K562 (cell line): Measurements from ENCODE around the gene HEXIM1. TPM values are rescaled to one million over a fixed set of nuclear protein-coding genes. Genes with fewer than 3 reads are reported as not detected.

Experiments used
- ATAC-seq: fragments of 200-7000 bp; cut with Tn5 transposase; 3 replicates; pipeline ENCODE4 v1.9.1; 2020; ENCODE audit warnings: moderate library complexity
- BruUV-seq: library from RNA; stranded (reverse); fragments of 400-500 nt; replicated peaks from 2 replicates; lab custom pipeline; 2021; lab: Mats Ljungman, UMichigan
- CTCF ChIA-PET: fragments of 300-600 bp; formaldehyde crosslinking; extraction: SDS; loops from one replicate; lab custom pipeline; 2021; ENCODE audit warnings: low intra/inter-chr PET ratio; lab: Yijun Ruan, JAX
- POLR2A ChIA-PET: fragments of 300-600, 350-650 bp; sonication (Branson Sonifier 250); formaldehyde crosslinking; extraction: SDS; loops from one replicate; lab custom pipeline; 2021; ENCODE audit warnings: antibody characterized with exemption, inconsistent platforms; lab: Yijun Ruan, JAX
- DNase-seq, 4 experiments: peaks; one replicate each; pipeline versions ENCODE4 v3.0.0 to v3.0.0-alpha.2; 2011 to 2018; ENCODE audit warnings: low spot score in 3 of 4, mixed read lengths in 3 of 4; ENCODE audit errors: extremely low read depth in 1 of 4
- FAIRE-seq: peaks from 2 replicates; lab custom pipeline; 2011; peaks lifted over from hg19 to GRCh38; lab: Jason Lieb, UNC
- H2AFZ ChIP-seq: 2 replicates; pipeline ENCODE4 v1.6.0; 2011; ENCODE audit warnings: low read depth, low read length, control low read depth, inconsistent platforms
- H3K27ac ChIP-seq: fragments of 200-600 bp; 3 replicates; pipeline ENCODE4 v1.8.0; 2011; ENCODE audit warnings: low read depth, mild to moderate bottlenecking, control low read depth, inconsistent platforms, low read length, moderate library complexity, mixed read lengths; ENCODE audit errors: extremely low read depth
- H3K27me3 ChIP-seq, 2 experiments: fragments of 300-600 bp in 1 of 2; 2 replicates in 1 of 2; 3 replicates in 1 of 2; pipeline versions ENCODE4 v1.6.0 to v1.8.0; 2011; ENCODE audit warnings: inconsistent platforms in 2 of 2, low read length in 2 of 2, mild to moderate bottlenecking in 1 of 2, mixed read lengths in 1 of 2, moderate library complexity in 1 of 2; ENCODE audit not compliant: control insufficient read depth in 2 of 2, insufficient read depth in 2 of 2
- H3K36me3 ChIP-seq: fragments of 300-600 bp; 3 replicates; pipeline ENCODE4 v1.8.0; 2011; ENCODE audit warnings: mild to moderate bottlenecking, low read length, inconsistent platforms; ENCODE audit not compliant: control insufficient read depth, insufficient read depth
- H3K4me1 ChIP-seq, 2 experiments: fragments of 200-600 bp in 1 of 2; replicated peaks in 1 of 2; 2 replicates in 1 of 2; 3 replicates in 1 of 2; pipeline versions ENCODE4 v1.5.1 to v1.8.0; 2011; ENCODE audit warnings: inconsistent platforms in 2 of 2, low read length in 2 of 2, mild to moderate bottlenecking in 1 of 2, mixed read lengths in 1 of 2, moderate library complexity in 1 of 2; ENCODE audit not compliant: control insufficient read depth in 2 of 2, insufficient read depth in 2 of 2
- H3K4me2 ChIP-seq: 2 replicates; pipeline ENCODE4 v1.6.1; 2011; ENCODE audit warnings: low read length, control low read depth, inconsistent platforms, mixed read lengths; ENCODE audit not compliant: insufficient read depth
- H3K4me3 ChIP-seq: fragments of 200-600 bp; sonication (generic), shearing (Covaris generic); 2 replicates; pipeline ENCODE4 v1.5.1; 2016; ENCODE audit warnings: control low read depth, inconsistent platforms
- H3K79me2 ChIP-seq: fragments of 200-600 bp; 3 replicates; pipeline ENCODE4 v1.8.0; 2011; ENCODE audit warnings: low read length, inconsistent platforms; ENCODE audit not compliant: control insufficient read depth, insufficient read depth
- H3K9ac ChIP-seq, 2 experiments: 2 replicates each; pipeline versions ENCODE4 v1.6.0 to v1.6.1; 2011; ENCODE audit warnings: low read depth in 2 of 2, low read length in 2 of 2, control low read depth in 1 of 2, inconsistent platforms in 1 of 2, mild to moderate bottlenecking in 1 of 2, mixed read lengths in 1 of 2; ENCODE audit not compliant: insufficient read depth in 1 of 2
- H3K9me1 ChIP-seq: one replicate; pipeline ENCODE4 v1.6.0; 2011; ENCODE audit warnings: inconsistent platforms, mild to moderate bottlenecking, low read length, moderate library complexity; ENCODE audit not compliant: control insufficient read depth, insufficient read depth
- H3K9me3 ChIP-seq: replicated peaks from 2 replicates; pipeline ENCODE4 v1.5.1; 2011; ENCODE audit warnings: low read depth, low read length, inconsistent platforms; ENCODE audit not compliant: control insufficient read depth, insufficient read depth
- H4K20me1 ChIP-seq: replicated peaks from 2 replicates; pipeline ENCODE4 v1.6.1; 2011; ENCODE audit warnings: low read length, inconsistent platforms, mixed read lengths; ENCODE audit not compliant: control insufficient read depth, insufficient read depth
- ZNF121 ChIP-seq: sonication (generic); formaldehyde crosslinking; conservative IDR thresholded peaks from 2 replicates; pipeline ENCODE4 v1.8.0; 2022; ENCODE audit warnings: missing genetic modification reagents
- WGBS: fragments of 100-300 bp; shearing (Covaris generic); methylation state at CpG from one replicate; pipeline ENCODE4 v1.1.6; 2016; ENCODE audit warnings: low coverage, mixed read lengths; ENCODE audit not compliant: insufficient coverage; ENCODE audit errors: missing lambda C conversion rate; 5-methylcytosine and 5-hydroxymethylcytosine counted together
- in situ Hi-C: fragments of 300-500 bp; cut with MboI; formaldehyde crosslinking; loops from 4 replicates; pipeline ENCODE4 v1.15.0; 2018; ENCODE audit warnings: inconsistent platforms, mixed read lengths
- intact Hi-C: fragments of 100-400 bp; cut with micrococcal nuclease; formaldehyde crosslinking; loops from 2 replicates; pipeline ENCODE4 v1.14.2; 2022
- polyA plus RNA-seq, 8 experiments: library from polyadenylated mRNA; depleted of rRNA in 4 of 8; stranded (reverse) in 5 of 8; unstranded in 3 of 8; fragments of >200 nt; fragmentation: Nextera tagmentation in 2 of 8; fragmentation: Illumina TruSeq in 1 of 8; extraction: Ambion mirVana in 2 of 8; extraction: Trizol in 1 of 8; gene quantifications; 2 replicates each; pipeline versions ENCODE4 v1.2.1 to v1.2.3, GENCODE V29; 2011 to 2014; ENCODE audit warnings: inconsistent platforms in 1 of 8, missing spikeins in 1 of 8
- total RNA-seq, 7 experiments: library from RNA; depleted of rRNA in 6 of 7; stranded (reverse); fragments of >200 nt in 6 of 7; fragmentation: Illumina TruSeq in 2 of 7; extraction: Trizol in 2 of 7; gene quantifications; 2 replicates each; pipeline versions ENCODE4 v1.2.1 to v1.2.3, GENCODE V29; 2011 to 2021; ENCODE audit warnings: low replicate concordance in 1 of 7
- TF ChIP-seq, protein P1 (sequence below): sonication (generic); formaldehyde crosslinking; IDR thresholded peaks from 2 replicates; pipeline ENCODE4 v1.8.0; 2022; ENCODE audit warnings: mild to moderate bottlenecking, missing genetic modification reagents, borderline replicate concordance

The HEXIM1 gene
- total and polyA plus RNA-seq, 9 of the 15 experiments (the other 6 are each of a cell fraction or from before 2014, with no cell fraction given), result 1.4 to 28.3 (median 9.1) TPM

DNA sequence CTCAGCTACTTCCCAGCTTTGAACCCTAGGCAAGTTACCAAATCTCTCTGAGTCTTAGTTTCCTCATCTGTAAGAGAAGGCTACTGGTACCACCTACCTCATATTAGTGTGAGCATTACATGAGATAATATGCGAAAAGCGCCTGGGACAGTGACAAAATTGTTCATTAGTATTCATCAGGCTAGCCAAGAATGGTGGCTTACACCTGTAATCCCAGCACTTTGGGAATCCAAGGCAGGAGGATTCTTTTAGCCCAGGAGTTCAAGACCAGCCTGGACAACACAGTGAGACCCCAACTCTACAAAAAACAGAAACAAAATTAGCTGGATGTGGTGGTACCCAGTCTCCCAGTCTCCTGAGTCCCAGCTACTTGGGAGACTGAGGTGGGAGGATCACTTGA lies 19.3 kb upstream of the HEXIM1 start:
- ChIA-PET CTCF (interaction anchor here (0.6 kb wide), 1 partner anchor 29 kb away, joined by 3 read pairs; no protein-coding TSS in a partner anchor), POLR2A (interaction anchor here (0.5 to 5.2 kb wide), 2 partner anchors 21 kb away, joined by 4 to 48 read pairs; partner anchors contain the start of gene HEXIM1)
- H4K20me1 ChIP-seq, result peaks cover 6% of the 10 kb centered on the region; the same call in 1 of the 2 replicates
- DNase-seq (no peak), ATAC-seq (no peak), FAIRE-seq (no peak)
- peaks cover 36 to 64% of the 10 kb centered on the region in 2 experiments for H3K4me1 ChIP-seq
- H3K36me3 ChIP-seq, result no peaks in the 10 kb centered on the region
- intact Hi-C loops, result loop anchor here (10.0 kb wide), 1 partner anchor 114 kb away; no protein-coding TSS in a partner anchor
- no peaks in the 10 kb centered on the region; the same call in 1 of the 2 replicates for H3K9me3 ChIP-seq
- H3K9ac ChIP-seq, result no peak overlapping the region
- TF ChIP-seq ZNF121 (CRISPR knock-in tag), result peak; percentile 75
- TF ChIP-seq, protein P1, sequence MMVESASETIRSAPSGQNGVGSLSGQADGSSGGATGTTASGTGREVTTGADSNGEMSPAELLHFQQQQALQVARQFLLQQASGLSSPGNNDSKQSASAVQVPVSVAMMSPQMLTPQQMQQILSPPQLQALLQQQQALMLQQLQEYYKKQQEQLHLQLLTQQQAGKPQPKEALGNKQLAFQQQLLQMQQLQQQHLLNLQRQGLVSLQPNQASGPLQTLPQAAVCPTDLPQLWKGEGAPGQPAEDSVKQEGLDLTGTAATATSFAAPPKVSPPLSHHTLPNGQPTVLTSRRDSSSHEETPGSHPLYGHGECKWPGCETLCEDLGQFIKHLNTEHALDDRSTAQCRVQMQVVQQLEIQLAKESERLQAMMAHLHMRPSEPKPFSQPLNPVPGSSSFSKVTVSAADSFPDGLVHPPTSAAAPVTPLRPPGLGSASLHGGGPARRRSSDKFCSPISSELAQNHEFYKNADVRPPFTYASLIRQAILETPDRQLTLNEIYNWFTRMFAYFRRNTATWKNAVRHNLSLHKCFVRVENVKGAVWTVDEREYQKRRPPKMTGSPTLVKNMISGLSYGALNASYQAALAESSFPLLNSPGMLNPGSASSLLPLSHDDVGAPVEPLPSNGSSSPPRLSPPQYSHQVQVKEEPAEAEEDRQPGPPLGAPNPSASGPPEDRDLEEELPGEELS, result no peak
- H2AFZ ChIP-seq, result no peak overlapping the region
- no peak overlapping the region for H3K27ac ChIP-seq
- in situ Hi-C loops, result no loop called here
- H3K4me3 ChIP-seq, result no peak overlapping the region
- no peak overlapping the region for H3K4me2 ChIP-seq
- H3K79me2 ChIP-seq, result no peaks in the 10 kb centered on the region
- 88% methylated on average over 2 of the region's 2 CpGs for WGBS
- no peaks in the 10 kb centered on the region for H3K9me1 ChIP-seq
- H3K27me3 ChIP-seq, result no peaks in the 10 kb centered on the region
- BruUV-seq, result no TSS peak
